Measurements from ENCODE around the gene SUFU. TPM values are rescaled to one million over a fixed set of nuclear protein-coding genes. Genes with fewer than 3 reads are reported as not detected.

Gene SUFU
- total RNA-seq, 1 donor from 2014 or later: 0.79 TPM

DNA sequence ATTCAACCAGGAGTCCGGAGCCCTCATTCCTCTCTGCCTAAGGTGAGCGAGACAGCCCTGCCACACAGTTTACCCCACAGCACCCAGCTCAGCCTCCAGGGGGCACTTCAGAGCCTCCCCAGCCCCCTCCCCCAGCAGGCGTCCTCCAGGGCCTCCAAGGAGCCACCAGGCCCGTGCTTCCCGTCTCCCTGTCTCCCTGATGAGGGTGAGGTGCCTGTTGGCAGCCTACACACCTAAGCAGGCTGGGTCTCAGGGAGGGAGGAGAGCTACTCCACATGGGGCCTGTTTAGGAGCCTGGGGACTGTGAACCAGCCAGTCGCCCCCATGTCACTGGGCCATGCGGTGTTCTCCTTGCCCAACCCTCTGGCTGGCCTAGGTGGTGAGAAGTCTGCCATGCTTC is 111.6 kb downstream of the SUFU start:
- Histone ChIP-seq H3K36me3 (ENCODE audit: control insufficient read depth, insufficient read depth, low read length) (peaks cover 4% of the 10 kb centered on the region), H3K27me3 (ENCODE audit: control insufficient read depth, insufficient read depth, low read length) (no peaks in the 10 kb centered on the region), H3K4me3 (ENCODE audit: low read depth, low read length) (no peak overlapping the region)
- no peak for FAIRE-seq
- TF ChIP-seq, protein P1, sequence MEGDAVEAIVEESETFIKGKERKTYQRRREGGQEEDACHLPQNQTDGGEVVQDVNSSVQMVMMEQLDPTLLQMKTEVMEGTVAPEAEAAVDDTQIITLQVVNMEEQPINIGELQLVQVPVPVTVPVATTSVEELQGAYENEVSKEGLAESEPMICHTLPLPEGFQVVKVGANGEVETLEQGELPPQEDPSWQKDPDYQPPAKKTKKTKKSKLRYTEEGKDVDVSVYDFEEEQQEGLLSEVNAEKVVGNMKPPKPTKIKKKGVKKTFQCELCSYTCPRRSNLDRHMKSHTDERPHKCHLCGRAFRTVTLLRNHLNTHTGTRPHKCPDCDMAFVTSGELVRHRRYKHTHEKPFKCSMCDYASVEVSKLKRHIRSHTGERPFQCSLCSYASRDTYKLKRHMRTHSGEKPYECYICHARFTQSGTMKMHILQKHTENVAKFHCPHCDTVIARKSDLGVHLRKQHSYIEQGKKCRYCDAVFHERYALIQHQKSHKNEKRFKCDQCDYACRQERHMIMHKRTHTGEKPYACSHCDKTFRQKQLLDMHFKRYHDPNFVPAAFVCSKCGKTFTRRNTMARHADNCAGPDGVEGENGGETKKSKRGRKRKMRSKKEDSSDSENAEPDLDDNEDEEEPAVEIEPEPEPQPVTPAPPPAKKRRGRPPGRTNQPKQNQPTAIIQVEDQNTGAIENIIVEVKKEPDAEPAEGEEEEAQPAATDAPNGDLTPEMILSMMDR (IDR thresholded peaks at IDR 0.05; ENCODE audit: insufficient read depth, low read length, severe bottlenecking): peak; percentile 36
- DNase-seq (ENCODE audit: low read depth): no peak

- TF ChIP-seq, protein P1 (IDR thresholded peaks at IDR 0.05; ENCODE audit: insufficient read depth, low read length, severe bottlenecking): no peak
- H3K4me3 ChIP-seq (ENCODE audit: low read depth, low read length): no peak overlapping the region
- no peaks in the 10 kb centered on the region for H3K27me3 ChIP-seq (ENCODE audit: control insufficient read depth, insufficient read depth, low read length)
- peaks cover 4% of the 10 kb centered on the region for H3K36me3 ChIP-seq (ENCODE audit: control insufficient read depth, insufficient read depth, low read length)
- FAIRE-seq (no peak), DNase-seq (ENCODE audit: low read depth) (no peak)
Measured at GRCh38 chr10:102616066-102616770, 112.4 kb downstream of the SUFU start.

DNA sequence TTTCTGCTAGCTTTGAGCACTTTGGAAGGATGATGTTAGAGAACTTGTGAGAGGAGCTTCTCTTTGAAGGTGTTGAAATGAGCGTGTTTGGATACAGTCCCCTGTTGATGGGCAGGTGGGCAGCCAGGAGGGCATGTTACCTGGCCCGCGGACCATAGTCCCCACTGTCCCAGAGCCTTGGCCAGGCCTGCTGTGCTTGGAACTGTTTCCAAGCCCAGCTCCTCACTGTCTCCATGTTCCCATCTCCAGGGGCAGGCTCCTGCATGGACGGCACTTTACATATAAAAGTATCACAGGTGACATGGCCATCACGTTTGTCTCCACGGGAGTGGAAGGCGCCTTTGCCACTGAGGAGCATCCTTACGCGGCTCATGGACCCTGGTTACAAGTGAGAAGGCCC is 113.3 kb downstream of the SUFU start:
- DNase-seq (ENCODE audit: low read depth) (no peak), FAIRE-seq (no peak)
- Histone ChIP-seq H3K27me3 (ENCODE audit: control insufficient read depth, insufficient read depth, low read length) (no peaks in the 10 kb centered on the region), H3K36me3 (ENCODE audit: control insufficient read depth, insufficient read depth, low read length) (peaks cover 4% of the 10 kb centered on the region), H3K4me3 (ENCODE audit: low read depth, low read length) (no peak overlapping the region)
- TF ChIP-seq, protein P1 (IDR thresholded peaks at IDR 0.05; ENCODE audit: insufficient read depth, low read length, severe bottlenecking): no peak

- no peak for FAIRE-seq
Measured at GRCh38 chr10:102617816-102618215, 114.0 kb downstream of the SUFU start.

GRCh38 chr10:102619281-102619981 is 115.7 kb downstream of the SUFU start:
- Histone ChIP-seq H3K4me3 (ENCODE audit: low read depth, low read length) (no peak overlapping the region), H3K36me3 (ENCODE audit: control insufficient read depth, insufficient read depth, low read length) (peaks cover 4% of the 10 kb centered on the region), H3K27me3 (ENCODE audit: control insufficient read depth, insufficient read depth, low read length) (no peaks in the 10 kb centered on the region)
- TF ChIP-seq, protein P1 (IDR thresholded peaks at IDR 0.05; ENCODE audit: insufficient read depth, low read length, severe bottlenecking): no peak
- FAIRE-seq: no peak
- DNase-seq (ENCODE audit: low read depth): no peak

More at GRCh38 chr10:102617816-102618215, 114.0 kb downstream of the SUFU start:
- Histone ChIP-seq H3K4me3 (ENCODE audit: low read depth, low read length) (no peak overlapping the region), H3K27me3 (ENCODE audit: control insufficient read depth, insufficient read depth, low read length) (no peaks in the 10 kb centered on the region), H3K36me3 (ENCODE audit: control insufficient read depth, insufficient read depth, low read length) (peaks cover 4% of the 10 kb centered on the region)
- TF ChIP-seq, protein P1 (IDR thresholded peaks at IDR 0.05; ENCODE audit: insufficient read depth, low read length, severe bottlenecking): no peak
- DNase-seq (ENCODE audit: low read depth): no peak

Measured in bronchial epithelial cell (primary cell).